Activated effector memory CD4-positive, alpha-beta T cell treated with Interleukin-2 at 50 U/mL for 16 hours (primary cell): ENCODE results near the gene SRM.
"Not testable (repeated sequence)": the region's sequence is repeated elsewhere in the genome, so short reads cannot be mapped to it uniquely, and the experiment has no call there.

Experiments used
- DNase-seq: peaks from one replicate; pipeline ENCODE4 v3.0.0-alpha.2; 2020

Gene SRM

DNA sequence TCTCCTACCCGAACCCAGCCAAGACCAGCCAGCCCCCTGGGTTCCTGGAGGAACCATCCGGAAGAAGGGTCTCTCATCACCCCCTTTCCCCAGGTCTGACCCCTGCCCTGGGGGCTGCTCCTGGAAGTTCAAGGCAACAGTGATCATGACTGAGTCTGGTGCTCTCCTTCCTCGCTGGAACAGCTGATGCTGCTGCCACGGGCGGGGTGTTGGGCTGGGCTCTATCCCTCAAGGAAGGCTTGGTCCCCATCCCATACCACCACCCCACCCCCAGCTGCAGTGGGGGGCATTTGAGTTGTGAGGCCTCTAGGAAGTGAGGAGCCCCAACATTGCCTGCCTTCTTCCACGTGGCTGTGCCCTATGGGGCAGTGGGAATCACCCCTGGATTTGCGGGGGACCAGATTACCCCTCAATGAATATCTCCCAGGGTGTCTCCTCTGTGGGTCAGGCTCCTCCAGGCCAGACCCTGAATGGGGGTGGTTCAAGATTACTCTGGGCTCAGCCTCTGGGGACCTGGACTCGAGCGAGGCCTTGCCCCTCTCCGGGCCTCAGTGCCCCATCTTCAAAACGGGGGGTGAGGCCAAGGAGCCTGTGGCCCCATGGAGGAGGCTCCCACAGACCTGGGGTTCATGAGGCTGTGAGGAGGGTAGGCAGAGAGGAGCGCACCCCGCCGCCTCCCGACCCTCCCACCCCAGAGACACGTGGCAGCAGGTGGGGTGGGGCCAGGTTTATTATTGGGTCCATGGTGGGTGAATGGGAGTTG lies 15.6 kb downstream of the SRM start:
- DNase-seq, result no peak

GRCh38 chr1:11042995-11043874 lies 16.6 kb downstream of the SRM start:
- DNase-seq, result no peak

- no peak for DNase-seq
Measured at GRCh38 chr1:11042065-11042464, 17.8 kb downstream of the SRM start.

GRCh38 chr1:11041048-11041447 lies 18.8 kb downstream of the SRM start:
- DNase-seq, result no peak

- DNase-seq, result not testable (repeated sequence)
Measured at GRCh38 chr1:11040105-11040429, 19.8 kb downstream of the SRM start.

- no peak for DNase-seq
Measured at GRCh38 chr1:11039351-11040104, 20.3 kb downstream of the SRM start.

DNA sequence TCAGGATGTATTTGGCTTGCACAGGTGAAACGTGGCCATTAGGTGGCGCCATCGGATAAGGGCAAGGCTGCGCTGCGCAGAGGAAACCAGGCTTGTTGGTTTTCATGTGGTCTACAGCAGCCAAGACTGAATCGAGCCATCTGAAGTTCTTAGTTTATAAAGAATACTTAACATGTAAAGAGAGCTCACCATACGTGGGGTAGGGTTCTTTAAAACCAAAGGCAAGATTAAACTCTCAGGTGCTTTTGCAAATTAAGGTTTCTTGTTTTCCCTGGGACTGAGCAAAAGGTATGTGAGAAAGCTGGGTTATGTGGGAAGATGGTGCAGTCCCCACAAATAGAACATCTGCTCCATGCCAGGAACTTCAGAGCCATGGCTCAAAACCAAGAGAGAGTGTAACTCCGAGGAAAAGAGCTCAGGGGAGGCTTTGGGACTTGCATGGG lies 22.1 kb downstream of the SRM start:
- peak; percentile 77 for DNase-seq

DNA sequence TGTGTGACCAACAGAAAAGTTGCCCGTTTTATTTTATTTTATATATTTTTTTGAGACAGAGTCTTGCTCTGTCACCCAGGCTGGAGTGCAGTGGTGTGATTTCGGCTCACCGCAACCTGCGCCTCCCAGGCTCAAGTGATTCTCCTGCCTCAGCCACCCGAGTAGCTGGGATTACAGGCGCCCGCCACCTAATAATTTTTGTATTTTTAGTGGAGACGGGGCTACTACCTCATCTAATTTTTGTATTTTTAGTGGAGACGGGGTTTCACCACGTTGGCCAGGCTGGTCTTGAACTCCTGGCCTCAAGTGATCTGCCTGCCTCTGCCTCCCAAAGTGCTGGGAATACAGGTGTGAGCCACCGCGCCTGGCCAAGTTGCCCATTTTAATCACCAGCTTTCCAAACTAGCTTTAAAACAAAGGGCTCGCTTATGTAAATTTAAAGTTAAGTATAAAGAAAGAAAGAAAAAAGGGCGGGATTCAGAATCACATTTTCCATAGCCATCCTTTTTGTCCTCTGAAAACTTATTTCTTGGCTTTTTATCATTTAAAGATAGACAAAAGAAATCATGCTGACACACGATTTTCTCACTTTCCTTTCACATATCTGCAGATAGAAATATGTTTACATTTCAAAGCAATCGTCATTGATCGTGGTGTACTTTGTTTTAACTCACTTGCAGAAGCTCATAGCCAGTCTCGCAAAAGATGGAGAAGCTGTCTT lies 22.6 kb downstream of the SRM start:
- DNase-seq, result not testable (repeated sequence)

DNA sequence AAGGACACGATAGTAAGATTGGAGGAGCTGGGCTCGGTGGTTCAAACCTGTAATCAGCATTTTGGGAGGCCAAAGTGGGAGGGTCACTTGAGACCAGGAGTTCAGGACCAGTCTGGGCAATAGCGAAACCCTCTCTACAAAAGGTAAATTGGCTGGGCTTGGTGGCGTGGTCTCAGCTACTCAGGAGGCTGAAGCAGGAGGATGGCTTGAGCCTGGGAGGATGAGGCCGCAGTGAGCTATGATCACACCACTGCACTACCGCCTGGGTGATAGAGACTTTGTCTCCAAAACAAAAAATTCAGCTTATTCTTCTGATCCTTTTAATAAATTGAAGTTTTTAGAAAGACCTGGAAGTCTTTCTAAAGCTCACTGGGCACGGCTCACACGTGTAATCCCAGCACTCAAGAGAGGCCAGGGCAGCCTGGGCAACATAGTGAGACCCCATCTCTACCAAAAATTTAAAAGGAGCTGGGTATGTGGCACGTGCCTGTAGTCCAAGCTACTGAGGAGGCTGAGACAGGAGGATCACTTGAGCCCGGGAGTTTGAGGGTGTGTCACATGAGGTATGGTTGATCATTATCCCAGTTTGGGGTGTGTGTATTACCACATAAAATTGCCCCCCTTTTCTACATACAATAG lies 28.1 kb downstream of the SRM start:
- DNase-seq, result no peak

- DNase-seq, result no peak
Measured at GRCh38 chr1:11030865-11031264, 29.0 kb downstream of the SRM start.

- no peak for DNase-seq
Measured at GRCh38 chr1:11028018-11028417, 31.8 kb downstream of the SRM start.

GRCh38 chr1:11027316-11027715 lies 32.5 kb downstream of the SRM start:
- no peak for DNase-seq

- DNase-seq, result no peak
Measured at GRCh38 chr1:11026903-11027302, 32.9 kb downstream of the SRM start.

GRCh38 chr1:11026052-11026451 lies 33.8 kb downstream of the SRM start:
- DNase-seq, result no peak

- no peak for DNase-seq
Measured at GRCh38 chr1:11025618-11026017, 34.2 kb downstream of the SRM start.

GRCh38 chr1:11024874-11025203 lies 35.0 kb downstream of the SRM start:
- no peak for DNase-seq

GRCh38 chr1:11024154-11024873 lies 35.5 kb downstream of the SRM start:
- no peak for DNase-seq

GRCh38 chr1:11023201-11023600 lies 36.6 kb downstream of the SRM start:
- DNase-seq, result no peak

DNA sequence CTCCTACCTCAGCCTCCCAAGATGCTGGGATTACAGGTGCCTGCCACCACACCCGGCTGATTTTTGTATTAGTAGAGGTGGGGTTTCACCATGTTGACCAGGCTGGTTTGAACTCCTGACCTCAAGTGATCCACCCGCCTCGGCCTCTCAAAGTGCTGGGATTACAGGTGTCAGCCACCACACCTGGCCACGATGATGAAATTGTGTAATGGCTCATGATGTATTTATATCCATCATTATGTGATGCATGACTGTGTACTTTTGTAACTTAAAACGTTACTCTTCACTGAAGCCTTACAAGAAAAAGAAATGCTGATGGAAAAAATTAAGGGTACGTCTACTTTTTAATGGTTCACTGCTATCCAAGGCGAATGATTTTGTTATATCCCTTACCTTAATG lies 39.8 kb downstream of the SRM start:
- DNase-seq, result no peak

DNA sequence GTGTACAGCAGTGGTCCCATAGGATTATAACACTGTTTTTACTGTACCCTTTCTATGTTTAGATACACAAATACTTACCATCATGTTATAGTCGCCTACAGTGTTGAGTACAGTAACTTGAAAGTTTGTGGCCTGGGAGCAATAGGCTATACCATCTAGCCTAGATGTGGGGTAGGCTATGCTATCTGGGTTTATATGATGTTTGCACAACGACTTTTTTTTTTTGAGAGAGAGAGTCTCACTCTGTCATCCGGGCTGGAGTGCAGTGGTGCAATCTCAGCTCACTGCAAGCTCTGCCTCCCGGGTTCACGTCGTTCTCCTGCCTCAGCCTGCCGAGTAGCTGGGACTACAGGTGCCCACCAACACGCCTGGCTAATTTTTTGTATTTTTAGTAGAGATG lies 40.5 kb downstream of the SRM start:
- DNase-seq, result not testable (repeated sequence)

DNA sequence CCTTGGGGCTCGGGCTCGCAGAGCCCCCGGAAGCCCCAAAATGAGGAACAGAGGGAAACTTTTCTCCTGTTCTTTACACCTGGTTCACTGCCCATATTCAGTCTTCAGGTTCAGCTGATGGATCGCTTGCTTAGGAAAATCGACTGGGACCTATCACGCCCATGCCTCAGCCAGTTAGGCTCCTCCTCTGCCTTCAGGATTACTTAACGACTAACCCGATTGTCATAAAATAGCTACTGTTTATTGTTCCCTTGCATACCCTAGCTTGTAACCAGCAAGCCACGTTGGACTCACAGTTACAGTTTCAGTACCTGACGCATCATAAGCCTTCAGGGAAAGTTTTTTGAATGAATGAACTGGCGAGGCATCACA lies 46.7 kb downstream of the SRM start:
- DNase-seq, result no peak
